ENCODE results near the gene OR6N1.

DNA sequence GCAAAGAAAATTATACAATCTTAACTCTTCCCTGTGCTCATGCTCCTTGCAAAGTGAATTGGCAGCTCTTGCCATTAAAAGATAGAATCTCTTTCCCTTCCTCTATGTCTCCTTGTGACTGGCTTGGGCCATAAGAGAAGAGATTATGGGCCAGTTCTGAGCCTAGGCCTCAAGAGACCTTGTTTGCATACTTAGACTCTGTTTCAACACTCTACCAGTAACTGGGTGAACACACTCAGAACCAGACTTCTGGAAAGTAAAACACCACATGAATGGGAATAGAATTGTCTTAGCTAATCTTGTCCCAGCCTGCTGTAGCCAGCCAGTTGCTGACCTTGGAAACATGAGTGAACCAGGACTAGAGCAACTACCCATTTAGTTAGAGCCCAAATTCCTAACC is 36.1 kb downstream of the OR6N1 start:
- TF ChIP-seq, protein P1, sequence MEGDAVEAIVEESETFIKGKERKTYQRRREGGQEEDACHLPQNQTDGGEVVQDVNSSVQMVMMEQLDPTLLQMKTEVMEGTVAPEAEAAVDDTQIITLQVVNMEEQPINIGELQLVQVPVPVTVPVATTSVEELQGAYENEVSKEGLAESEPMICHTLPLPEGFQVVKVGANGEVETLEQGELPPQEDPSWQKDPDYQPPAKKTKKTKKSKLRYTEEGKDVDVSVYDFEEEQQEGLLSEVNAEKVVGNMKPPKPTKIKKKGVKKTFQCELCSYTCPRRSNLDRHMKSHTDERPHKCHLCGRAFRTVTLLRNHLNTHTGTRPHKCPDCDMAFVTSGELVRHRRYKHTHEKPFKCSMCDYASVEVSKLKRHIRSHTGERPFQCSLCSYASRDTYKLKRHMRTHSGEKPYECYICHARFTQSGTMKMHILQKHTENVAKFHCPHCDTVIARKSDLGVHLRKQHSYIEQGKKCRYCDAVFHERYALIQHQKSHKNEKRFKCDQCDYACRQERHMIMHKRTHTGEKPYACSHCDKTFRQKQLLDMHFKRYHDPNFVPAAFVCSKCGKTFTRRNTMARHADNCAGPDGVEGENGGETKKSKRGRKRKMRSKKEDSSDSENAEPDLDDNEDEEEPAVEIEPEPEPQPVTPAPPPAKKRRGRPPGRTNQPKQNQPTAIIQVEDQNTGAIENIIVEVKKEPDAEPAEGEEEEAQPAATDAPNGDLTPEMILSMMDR (IDR thresholded peaks at IDR 0.05), result no peak
- TF ChIP-seq POLR2AphosphoS5 (IDR thresholded peaks at IDR 0.05), result no peak
- no peak for TF ChIP-seq POLR2A (IDR thresholded peaks at IDR 0.05)
- TF ChIP-seq EP300 (IDR thresholded peaks at IDR 0.05), result no peak

Measured in upper lobe of left lung (tissue), 4 donors.